ENCODE measurements around the gene TBC1D1.

Gene TBC1D1

DNA sequence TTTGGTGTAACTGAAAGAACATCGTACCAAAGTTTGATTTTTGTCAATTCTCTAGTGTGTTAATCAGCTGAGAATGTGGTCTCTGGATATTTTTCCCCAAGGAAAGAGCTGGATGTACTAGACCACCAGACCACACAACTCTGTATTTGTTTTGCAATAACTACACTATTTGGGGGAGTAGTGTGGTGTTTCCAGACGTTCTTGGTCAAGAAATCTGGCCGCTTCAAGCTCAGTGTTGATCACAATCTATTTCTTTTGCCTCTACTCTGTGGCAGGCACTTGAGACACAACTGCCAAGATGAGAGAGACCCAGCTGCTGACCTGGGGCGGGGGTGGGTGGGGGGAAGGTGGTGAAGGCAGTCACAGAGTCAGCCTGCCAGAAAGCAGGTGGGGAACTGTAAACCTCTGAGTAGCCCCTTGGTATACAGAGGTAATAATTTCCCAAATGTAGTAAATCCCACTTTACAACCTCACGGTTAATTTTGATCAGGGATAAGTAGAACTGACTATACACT is 99.9 kb downstream of the TBC1D1 start:
- DNase-seq (ENCODE audit: low read depth) = no peak

- no peak for DNase-seq (ENCODE audit: low read depth)
Observed at GRCh38 chr4:37991623-37992410, 100.9 kb downstream of the TBC1D1 start.

DNA sequence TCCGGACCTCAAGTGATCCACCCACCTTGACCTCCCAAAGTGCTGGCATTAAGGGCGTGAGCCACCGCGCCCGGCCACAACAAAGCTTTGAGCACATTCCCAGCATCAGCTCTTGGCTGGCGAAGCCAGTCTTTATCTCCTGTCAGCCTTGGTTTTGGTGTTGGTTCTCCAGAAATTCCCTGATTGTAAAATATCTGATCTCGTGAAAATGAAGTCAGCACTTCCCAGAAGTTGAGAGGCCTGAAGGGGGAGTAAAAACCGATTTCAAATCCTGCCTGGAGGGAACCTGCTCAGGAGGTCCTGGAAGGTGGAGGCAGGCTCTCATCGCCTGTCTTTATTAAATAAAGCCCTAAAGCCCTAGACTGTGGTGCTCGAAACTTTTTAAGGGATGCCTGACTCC is 102.9 kb downstream of the TBC1D1 start:
- DNase-seq (ENCODE audit: low read depth) = no peak

DNA sequence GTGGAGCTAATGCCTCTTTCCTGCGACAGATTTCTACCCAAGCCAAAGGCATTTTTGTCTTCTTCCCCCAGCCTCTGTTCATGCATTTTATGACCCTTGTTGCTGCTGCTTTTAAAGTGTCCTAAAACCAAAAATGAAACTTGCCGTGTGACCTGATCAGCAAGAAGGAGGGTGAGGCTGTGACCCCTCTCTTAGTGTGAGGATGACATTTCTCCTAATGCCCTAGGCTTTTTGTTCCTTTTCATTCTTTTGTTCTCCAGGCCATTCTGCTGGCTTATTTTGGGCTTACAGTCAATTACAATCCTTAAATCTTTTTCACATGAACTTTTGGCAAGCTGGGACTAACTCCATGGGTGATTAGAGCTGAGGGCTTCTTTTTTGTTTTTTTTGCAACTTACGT is 103.7 kb downstream of the TBC1D1 start:
- no peak for DNase-seq (ENCODE audit: low read depth)

GRCh38 chr4:37995299-37995821 is 104.5 kb downstream of the TBC1D1 start:
- no peak for DNase-seq (ENCODE audit: low read depth)

GRCh38 chr4:37995981-37996775 is 105.3 kb downstream of the TBC1D1 start:
- no peak for DNase-seq (ENCODE audit: low read depth)

DNA sequence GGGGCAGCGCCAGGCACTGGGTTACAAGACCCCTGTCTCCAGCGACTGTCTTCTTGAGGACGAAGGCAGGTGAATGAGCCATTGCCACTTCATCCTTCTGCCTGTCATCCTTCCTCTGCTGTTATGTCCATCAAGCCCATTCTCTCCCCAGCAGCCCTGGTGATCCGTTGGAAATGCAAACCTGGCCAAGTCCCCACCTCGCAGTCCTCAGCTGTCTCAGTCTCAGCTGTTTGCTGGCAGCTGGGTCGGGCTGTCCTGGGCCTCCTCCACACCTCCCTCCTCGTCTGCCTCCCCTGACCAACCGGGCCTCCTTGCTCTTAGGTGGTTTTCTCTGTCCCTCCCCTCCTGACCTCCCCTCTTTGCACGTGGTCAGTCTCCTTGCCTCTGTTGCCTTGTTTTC is 107.3 kb downstream of the TBC1D1 start:
- DNase-seq (ENCODE audit: low read depth) = no peak

DNA sequence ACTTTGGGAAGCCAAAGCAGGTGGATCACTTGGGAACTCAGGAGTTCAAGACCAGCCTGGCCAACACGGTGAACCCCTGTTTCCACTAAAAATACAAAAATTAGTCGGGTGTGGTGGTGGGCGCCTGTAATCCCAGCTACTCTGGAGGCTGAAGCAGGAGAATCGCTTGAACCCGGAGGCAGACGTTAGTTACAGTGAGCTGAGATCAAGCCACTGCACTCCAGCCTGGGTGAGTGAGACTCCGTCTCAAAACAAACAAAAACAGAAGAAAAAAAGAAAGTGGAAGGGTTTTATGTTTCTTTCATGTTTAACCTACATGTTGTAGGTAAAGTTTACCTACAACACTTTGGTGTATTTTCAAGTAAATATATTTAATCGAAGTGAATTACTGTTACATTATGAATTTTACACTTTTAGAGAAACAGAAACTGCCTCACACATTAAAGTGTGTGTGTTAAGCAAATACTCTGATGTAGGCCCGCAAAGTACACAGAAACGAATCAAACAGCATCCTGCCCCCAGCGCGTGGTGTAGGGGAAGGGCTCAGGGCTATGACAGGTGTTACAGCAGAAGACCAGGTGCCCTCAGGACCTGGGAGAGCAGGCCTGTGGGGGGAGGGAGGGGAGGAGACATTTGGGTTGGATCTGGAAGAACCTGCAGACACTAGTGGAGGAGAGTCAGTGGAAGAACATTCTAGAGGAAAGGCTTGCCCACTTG is 108.3 kb downstream of the TBC1D1 start:
- DNase-seq (ENCODE audit: low read depth) = no peak

DNA sequence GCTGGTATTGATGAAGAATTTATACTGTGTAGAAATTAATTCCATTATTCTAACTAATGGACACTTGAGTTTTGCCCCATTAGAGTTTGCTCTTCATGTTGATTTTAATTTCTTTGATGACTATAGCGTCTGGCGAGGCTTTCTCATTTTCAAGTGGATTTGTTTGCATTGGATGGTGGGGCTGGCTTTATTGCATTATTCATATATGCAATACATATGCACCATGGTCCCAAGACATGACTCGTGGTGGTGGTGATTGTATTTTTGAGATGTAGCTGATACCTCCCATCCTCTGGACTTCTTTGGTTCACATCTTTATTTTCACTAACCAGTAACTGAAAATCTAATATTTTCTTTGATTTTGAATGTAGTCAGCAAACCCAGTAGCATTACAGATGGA is 109.1 kb downstream of the TBC1D1 start:
- no peak for DNase-seq (ENCODE audit: low read depth)

DNA sequence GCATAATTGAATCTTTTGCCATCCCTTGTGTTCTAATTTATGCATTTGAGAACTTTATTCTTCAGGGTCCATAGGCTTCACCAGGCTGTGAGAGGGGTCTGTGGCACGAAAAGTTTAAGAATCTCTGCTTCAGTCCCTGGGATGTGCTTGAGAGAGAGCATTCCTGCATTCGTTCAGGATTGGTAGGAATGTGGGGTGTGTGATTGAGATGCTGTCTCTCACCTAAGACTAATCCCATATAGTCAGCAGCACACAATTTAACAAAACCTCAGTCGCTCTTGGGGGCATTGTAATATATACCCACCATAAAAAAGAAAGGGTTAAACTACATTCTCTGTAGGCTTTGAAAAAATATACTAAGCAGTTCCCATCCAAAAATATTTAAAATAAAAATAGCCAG is 111.0 kb downstream of the TBC1D1 start:
- DNase-seq (ENCODE audit: low read depth) = no peak

- DNase-seq (ENCODE audit: low read depth) = no peak
Observed at GRCh38 chr4:38002451-38003071, 111.7 kb downstream of the TBC1D1 start.

DNA sequence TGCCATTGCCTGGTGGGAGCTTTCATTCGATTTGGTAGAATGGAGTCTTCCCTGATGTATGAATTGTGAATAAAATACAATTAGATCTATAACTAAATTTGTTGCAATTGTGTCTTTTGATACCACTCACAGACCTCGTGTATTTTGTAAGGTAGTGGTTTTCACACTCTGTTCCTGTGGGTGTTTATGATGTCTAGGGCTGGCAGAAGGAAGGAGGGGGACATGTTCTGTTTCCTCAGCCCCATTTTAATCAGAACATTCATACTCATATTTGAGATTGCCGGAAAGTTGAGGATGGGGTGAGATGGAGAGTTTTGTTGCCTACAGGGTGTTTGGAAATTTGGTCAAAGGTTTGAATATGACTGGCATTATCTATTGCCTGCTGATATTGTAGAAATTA is 112.2 kb downstream of the TBC1D1 start:
- DNase-seq (ENCODE audit: low read depth) = no peak

DNA sequence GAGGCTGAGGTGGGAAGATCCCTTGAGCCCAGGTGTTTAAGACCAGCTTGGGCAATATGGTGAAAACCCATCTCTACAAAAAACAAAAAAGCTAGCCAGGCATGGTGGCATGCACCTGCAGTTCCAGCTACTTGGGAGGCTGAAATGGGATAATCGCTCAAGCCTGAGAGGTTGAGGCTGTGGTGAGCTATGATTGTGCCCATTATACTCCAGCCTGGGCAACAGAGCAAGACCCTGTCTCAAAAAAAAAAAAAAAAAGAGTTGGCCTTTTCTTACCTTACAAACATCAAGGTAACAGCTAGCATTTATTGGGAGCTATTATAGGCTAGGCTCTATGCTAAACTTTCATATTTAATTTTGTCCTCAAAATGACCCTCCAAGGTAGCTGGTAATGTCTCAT is 112.7 kb downstream of the TBC1D1 start:
- no peak for DNase-seq (ENCODE audit: low read depth)

DNA sequence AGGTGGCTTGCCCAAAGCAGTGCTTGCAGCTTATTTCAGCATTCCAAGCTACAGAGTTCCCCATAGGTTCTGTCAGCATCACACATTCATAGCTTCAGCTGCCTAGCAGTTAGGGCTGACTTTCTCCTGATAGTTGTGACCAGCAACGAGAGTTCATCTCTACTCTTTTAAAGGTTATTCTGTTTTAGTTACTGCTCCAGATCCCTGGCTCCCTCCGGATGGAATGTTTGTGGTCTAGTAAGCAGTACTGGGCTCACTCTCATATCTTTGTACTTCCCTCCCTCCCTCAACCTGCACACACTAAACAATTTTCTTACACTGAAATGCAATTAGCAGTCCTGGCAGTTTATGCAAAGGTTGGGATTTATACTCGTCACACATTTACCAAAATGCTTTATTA is 113.2 kb downstream of the TBC1D1 start:
- DNase-seq (ENCODE audit: low read depth) = no peak

DNA sequence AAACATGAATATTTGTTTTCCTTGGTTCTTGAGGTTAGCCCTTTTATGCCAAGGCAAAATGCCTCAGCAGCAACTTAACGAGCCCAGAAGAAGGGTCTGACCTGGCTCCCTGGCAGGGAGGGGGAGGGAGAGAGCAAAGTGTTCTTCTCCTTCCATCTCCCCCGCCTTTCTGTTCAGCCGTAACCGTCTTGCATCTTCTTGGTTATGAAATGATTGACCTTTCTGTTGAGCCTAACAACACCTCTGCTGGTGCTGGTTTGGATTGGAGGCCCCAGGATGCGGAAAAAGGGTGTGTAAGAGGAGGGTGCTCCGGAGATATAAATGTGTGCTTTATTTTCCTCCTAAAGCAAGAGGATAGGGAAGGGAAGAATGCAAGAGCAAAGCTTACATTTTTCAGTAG is 114.0 kb downstream of the TBC1D1 start:
- DNase-seq (ENCODE audit: low read depth) = no peak

DNA sequence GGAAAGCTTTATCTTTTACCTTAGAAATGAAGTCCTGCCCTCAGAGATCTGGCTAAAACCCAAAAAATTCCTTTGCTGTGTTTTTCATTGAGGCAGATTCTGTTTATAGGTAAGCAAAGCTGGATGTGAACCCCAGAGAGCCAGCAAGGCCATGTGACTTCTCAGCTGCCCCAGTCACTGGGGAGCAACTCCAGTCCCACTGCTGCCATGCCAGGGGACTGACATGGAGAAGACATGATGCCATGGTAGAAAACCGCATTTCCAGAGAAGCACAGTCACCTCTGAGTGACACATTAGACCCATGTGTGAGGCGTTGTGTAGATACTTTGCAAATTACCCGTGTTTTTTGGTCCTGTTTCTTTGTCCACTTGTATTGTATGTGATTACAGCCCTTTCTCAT is 114.8 kb downstream of the TBC1D1 start:
- DNase-seq (ENCODE audit: low read depth) = no peak

DNA sequence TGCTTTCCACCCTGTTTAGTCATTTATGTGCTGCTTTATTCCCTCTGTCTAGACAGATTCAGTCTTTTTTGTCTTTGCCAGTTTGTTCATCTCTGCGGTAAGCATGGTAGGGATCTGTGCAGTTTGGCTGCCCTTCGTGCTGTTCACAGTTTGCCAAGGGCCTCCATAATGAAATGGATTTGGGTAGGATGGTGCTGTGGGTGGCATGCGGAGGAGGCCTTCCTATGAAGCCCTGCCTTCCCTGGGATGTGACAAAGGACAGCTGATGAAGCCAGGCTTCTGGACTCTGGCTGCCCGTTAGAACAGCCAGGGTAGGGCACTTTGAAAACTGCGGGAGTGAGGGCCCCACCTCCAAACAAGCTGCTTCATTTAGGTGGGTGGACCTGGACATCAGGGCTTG is 116.8 kb downstream of the TBC1D1 start:
- no peak for DNase-seq (ENCODE audit: low read depth)

- no peak for DNase-seq (ENCODE audit: low read depth)
Observed at GRCh38 chr4:38008571-38009021, 117.7 kb downstream of the TBC1D1 start.

DNA sequence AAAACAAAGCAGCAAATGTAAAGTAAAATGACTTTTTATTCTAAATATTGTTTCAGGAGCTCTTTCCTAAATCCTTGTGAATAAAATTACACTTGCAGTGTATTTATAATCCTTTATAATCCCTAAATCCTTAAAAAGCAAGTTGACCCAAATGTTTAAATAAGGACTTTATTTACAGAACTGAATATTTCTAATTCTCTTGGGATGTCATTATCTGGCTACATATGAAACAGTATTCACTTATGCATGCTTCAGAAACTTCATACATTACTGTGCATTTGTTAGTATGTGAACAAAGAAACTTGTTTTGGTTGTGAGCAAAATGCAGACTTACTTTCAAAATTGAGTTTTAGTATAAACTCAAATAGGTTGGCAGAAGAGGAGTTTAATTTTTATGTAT is 118.5 kb downstream of the TBC1D1 start:
- no peak for DNase-seq (ENCODE audit: low read depth)

- DNase-seq (ENCODE audit: low read depth) = no peak
Observed at GRCh38 chr4:38009949-38010348, 119.1 kb downstream of the TBC1D1 start.

- DNase-seq (ENCODE audit: low read depth) = no peak
Observed at GRCh38 chr4:38011511-38012162, 120.8 kb downstream of the TBC1D1 start.

Measured in stimulated activated CD8-positive, alpha-beta memory T cell treated with anti-CD3 and anti-CD28 coated beads, Interleukin-12 subunit alpha, Interleukin-12 subunit beta, amount 100 ng/mL, for 1 hour (primary cell).